ENCODE data around the gene UBR1.

The UBR1 gene

DNA sequence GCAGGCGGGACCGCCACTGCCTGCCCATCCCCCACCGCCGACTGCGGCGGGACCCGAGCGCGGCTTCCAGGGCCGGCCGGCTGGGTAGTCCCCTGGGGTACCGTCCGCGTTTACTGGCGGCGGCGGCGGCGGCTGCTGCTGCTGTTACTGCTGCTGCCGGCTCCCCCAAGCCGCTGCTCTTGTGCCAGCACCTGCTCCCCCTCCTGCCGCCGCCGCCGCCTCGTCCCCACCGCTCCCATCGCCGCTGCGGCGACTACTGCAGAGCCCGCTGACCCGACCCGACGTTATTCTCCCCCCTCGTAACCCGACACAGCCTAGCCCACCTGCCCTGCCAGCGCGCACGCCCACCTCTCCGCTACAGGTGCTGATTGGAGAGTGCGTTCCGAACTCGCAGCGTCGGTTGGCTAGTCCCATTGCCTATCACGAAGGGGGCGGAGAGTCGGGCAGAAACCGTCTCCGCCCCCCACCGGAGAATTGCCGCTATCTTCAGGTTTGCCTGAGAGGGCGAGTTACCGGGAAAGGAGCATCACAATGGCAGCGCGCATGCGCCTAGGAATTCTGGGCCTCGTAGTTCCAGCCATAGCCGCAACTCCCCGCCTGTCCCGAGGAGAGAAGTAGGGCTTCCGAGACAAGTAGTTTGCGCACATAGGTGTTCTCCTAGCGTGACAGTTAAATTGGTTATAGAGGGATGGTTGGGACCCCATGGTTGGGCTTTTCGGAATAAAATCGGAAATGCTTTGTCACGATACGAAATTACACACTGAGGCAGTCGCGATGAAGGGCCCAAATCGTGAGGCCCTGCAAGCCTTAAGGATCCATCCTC lies 185.1 kb downstream of the UBR1 start, which contains the start of gene TTBK2:
TSS of gene TTBK2 (minus strand) at position 260 of the 823 bp plus-strand sequence. CDS start 42,161 bp downstream, outside the sequence.
- CTCF ChIA-PET: interaction anchor here (0.7 to 1.0 kb wide), 2 partner anchors 8 to 13 kb away, joined by 3 to 4 read pairs; no protein-coding TSS in a partner anchor
- DNase-seq (ENCODE audit: extremely low spot score): peak; percentile 95
- TF ChIP-seq, protein P1, sequence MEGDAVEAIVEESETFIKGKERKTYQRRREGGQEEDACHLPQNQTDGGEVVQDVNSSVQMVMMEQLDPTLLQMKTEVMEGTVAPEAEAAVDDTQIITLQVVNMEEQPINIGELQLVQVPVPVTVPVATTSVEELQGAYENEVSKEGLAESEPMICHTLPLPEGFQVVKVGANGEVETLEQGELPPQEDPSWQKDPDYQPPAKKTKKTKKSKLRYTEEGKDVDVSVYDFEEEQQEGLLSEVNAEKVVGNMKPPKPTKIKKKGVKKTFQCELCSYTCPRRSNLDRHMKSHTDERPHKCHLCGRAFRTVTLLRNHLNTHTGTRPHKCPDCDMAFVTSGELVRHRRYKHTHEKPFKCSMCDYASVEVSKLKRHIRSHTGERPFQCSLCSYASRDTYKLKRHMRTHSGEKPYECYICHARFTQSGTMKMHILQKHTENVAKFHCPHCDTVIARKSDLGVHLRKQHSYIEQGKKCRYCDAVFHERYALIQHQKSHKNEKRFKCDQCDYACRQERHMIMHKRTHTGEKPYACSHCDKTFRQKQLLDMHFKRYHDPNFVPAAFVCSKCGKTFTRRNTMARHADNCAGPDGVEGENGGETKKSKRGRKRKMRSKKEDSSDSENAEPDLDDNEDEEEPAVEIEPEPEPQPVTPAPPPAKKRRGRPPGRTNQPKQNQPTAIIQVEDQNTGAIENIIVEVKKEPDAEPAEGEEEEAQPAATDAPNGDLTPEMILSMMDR (IDR thresholded peaks at IDR 0.05; ENCODE audit: control extremely low read depth, extremely low read depth, low read depth, missing control alignments): no peak
- POLR2A ChIA-PET: no interaction called here

DNA sequence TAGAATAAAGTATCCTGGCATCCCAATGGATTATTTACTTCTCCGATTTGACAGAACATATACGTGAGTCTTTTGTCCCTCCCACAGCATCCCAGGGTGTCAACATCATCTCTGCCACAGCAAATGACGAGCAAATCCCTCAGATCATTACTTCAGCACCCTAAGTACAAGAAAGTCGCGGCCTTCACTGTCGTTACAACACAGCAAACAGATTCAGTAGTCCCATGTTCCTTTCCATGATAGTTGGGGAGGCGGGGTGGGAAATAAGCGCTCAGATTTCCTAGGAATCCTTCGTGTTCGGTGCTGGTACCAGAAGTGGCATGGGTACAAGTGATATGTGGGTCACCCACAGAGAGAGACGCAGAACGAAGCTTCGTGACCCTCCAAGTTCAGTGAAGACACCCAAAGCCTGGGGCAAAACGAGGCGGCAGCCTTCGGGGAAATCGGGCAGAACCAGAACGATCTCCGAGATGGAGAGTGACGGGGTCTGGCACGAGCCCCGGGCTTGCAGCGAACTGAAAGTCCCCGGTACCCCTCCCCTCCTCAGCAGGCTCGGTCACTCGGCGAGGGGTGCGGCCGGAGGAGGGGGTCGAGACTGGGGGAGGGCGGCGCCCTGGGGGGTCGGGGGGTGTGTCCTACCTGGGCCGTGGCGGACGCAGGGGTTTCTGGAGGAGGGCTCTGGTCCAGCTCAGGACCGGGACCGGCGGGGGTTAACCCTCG lies 185.9 kb downstream of the UBR1 start:
- TF ChIP-seq, protein P1 (IDR thresholded peaks at IDR 0.05; ENCODE audit: control extremely low read depth, extremely low read depth, low read depth, missing control alignments): no peak
- no peak for DNase-seq (ENCODE audit: extremely low spot score)
- ChIA-PET POLR2A (no interaction called here), CTCF (no interaction called here)

DNA sequence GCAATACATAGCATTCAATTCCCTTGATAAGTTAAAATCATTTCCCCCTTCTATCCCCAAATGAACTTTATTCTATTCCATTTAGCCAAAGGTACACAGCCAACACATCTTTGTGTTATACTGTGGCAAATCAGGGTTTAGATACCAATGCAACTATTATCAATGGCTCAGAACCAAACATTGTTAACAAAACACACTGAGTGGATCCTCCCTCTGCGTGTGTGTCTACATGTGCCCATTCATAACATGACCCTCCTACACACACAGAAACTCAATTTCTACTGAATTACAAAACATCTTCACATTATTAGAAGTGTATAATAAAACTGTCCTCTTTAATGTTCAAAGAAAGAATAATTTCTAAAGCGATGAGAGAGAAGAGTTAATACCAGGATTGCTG lies 186.5 kb downstream of the UBR1 start:
- no peak for DNase-seq (ENCODE audit: extremely low spot score)
- CTCF ChIA-PET: interaction anchor here (3.7 kb wide), 1 partner anchor 8 kb away, joined by 13 read pairs; no protein-coding TSS in a partner anchor
- POLR2A ChIA-PET: no interaction called here
- TF ChIP-seq, protein P1 (IDR thresholded peaks at IDR 0.05; ENCODE audit: control extremely low read depth, extremely low read depth, low read depth, missing control alignments): no peak

DNA sequence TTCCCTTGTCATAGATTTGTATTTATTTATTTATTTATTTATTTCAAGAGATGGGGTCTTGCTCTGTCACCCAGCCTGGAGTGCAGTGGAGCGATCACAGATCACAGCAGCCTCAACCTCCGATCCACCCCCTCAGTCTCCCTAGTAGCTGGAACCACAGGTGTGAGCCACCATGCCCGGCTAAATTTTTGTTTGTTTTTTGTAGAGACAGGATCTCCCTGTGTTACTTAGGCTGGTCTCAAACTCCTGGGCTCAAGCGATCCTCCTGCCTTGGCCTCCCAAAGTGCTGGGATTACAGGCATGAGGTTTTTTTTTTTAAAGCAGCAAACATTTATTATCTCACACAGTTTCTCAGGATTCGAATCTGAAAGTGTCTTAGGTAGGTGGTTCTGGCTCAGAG lies 187.8 kb downstream of the UBR1 start:
- no peak for DNase-seq (ENCODE audit: extremely low spot score)
- POLR2A ChIA-PET: no interaction called here
- TF ChIP-seq, protein P1 (IDR thresholded peaks at IDR 0.05; ENCODE audit: control extremely low read depth, extremely low read depth, low read depth, missing control alignments): no peak
- CTCF ChIA-PET: interaction anchor here (1.0 to 3.7 kb wide), 5 partner anchors 9 to 368 kb away, joined by 3 to 13 read pairs (median 5); no protein-coding TSS in a partner anchor

DNA sequence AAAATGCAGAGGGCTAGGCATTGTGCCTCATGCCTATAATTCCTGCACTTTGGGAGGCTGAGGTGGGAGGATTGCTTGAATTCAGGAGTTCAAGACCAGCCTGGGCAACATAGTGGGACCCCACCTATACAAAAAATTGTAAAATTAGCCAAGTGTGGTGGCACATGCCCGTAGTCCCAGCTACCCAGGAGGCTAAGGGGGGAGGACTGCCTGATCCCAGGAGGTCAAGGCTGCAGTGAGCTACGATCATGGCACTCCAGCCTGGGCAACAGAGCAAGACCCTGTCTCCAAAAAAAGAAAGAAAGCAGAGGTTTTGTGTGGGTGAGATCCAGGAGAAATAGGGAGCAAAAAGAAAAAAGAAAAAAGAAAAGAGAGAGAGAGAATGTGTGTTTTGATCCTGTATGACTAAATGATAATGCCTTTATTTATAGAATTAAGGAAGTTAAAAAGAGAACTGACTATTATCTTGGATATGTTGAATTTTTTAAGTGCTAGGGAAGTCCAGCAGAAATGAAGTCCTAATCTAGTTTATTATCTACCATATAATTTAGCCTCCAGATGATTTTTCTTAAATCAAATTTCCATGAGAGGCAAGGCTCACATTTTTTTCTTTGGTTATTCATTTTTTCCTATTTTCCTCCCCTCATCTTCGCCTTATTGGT lies 190.1 kb downstream of the UBR1 start:
- DNase-seq (ENCODE audit: extremely low spot score): no peak
- POLR2A ChIA-PET: no interaction called here
- TF ChIP-seq, protein P1 (IDR thresholded peaks at IDR 0.05; ENCODE audit: control extremely low read depth, extremely low read depth, low read depth, missing control alignments): no peak
- CTCF ChIA-PET: interaction anchor here (1.1 to 3.7 kb wide), 4 partner anchors 11 to 178 kb away, joined by 3 to 13 read pairs (median 6); no protein-coding TSS in a partner anchor
